Tibial nerve (tissue), 4 donors: Measurements from ENCODE around the gene JUND.

Experiments used
- EP300 ChIP-seq, 2 donors: sonication (generic); formaldehyde crosslinking; IDR thresholded peaks; one replicate each; pipeline ENCODE4 v1.6.1; 2017; ENCODE audit warnings: antibody characterized with exemption in 2 of 2, mild to moderate bottlenecking in 1 of 2
- TF ChIP-seq, protein P1 (sequence below), 5 experiments: fragments of 200-600 bp in 3 of 5; fragments of 450-650 bp in 2 of 5; sonication (generic) in 3 of 5; IDR thresholded peaks; one replicate each; pipeline ENCODE4 v1.5.1; 2016 to 2019; ENCODE audit warnings: antibody characterized with exemption in 5 of 5, mild to moderate bottlenecking in 3 of 5, moderate library complexity in 2 of 5

DNA sequence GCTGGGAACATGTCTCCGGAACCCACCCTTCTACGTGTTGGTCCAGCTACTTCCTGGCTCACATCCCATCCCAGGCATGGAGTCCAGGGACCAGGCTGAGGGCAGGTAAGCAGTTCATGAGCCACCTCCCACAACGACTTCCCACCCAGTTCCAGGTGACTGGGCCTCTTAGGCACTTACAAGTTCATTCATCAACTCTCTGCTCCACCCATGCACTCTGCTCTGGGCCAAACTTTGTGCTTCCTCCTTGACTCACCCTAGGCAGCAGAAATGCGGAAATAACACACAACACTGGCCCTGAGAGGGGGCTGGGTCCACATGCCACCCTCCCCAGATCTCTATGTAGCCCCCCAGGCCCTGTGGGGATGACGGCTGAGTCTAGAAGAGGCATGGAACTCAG, 27.7 kb downstream of the JUND start:
- TF ChIP-seq, protein P1, sequence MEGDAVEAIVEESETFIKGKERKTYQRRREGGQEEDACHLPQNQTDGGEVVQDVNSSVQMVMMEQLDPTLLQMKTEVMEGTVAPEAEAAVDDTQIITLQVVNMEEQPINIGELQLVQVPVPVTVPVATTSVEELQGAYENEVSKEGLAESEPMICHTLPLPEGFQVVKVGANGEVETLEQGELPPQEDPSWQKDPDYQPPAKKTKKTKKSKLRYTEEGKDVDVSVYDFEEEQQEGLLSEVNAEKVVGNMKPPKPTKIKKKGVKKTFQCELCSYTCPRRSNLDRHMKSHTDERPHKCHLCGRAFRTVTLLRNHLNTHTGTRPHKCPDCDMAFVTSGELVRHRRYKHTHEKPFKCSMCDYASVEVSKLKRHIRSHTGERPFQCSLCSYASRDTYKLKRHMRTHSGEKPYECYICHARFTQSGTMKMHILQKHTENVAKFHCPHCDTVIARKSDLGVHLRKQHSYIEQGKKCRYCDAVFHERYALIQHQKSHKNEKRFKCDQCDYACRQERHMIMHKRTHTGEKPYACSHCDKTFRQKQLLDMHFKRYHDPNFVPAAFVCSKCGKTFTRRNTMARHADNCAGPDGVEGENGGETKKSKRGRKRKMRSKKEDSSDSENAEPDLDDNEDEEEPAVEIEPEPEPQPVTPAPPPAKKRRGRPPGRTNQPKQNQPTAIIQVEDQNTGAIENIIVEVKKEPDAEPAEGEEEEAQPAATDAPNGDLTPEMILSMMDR (IDR thresholded peaks at IDR 0.05), result no peak
- TF ChIP-seq EP300 (IDR thresholded peaks at IDR 0.05), result no peak
